Gastroesophageal sphincter (tissue), 3 donors: ENCODE data around the gene SNTG2.

ENCODE experiments used
- CTCF ChIP-seq, 4 experiments: fragments of 200-600 bp in 2 of 4; fragments of 450-650 bp in 2 of 4; sonication (generic) in 1 of 4; IDR thresholded peaks; one replicate each; pipeline ENCODE4 v1.5.1; 2017 to 2019; ENCODE audit warnings: antibody characterized with exemption in 4 of 4, mild to moderate bottlenecking in 2 of 4, moderate library complexity in 2 of 4
- POLR2AphosphoS5 ChIP-seq: sonication (generic); formaldehyde crosslinking; IDR thresholded peaks from one replicate; pipeline ENCODE4 v1.6.1; 2017; ENCODE audit warnings: antibody characterized with exemption

- TF ChIP-seq POLR2AphosphoS5 (no peak), CTCF (IDR thresholded peaks at IDR 0.05) (no peak)
Observed at GRCh38 chr2:1301056-1301455, 350.4 kb downstream of the SNTG2 start.
